HEK293 (cell line): ENCODE results near the gene SPAM1.

Source experiments
- CTCF ChIP-seq: fragments of 450-650 bp; formaldehyde crosslinking; IDR thresholded peaks from 2 replicates; pipeline ENCODE4 v1.5.1; 2016; ENCODE audit warnings: missing biosample characterization, missing genetic modification characterization
- GLI4 ChIP-seq: fragments of 450-650 bp; formaldehyde crosslinking; IDR thresholded peaks from 2 replicates; pipeline ENCODE4 v1.5.1; 2016; ENCODE audit warnings: missing biosample characterization, missing genetic modification characterization
- PRDM1 ChIP-seq: fragments of 450-650 bp; formaldehyde crosslinking; IDR thresholded peaks from 2 replicates; pipeline ENCODE4; 2016; ENCODE audit warnings: missing biosample characterization, missing genetic modification characterization
- TRIM28 ChIP-seq: IDR thresholded peaks from 2 replicates; pipeline ENCODE4 v1.6.1; 2011; ENCODE audit warnings: low read length, control low read depth, borderline replicate concordance
- ZBTB49 ChIP-seq: fragments of 450-650 bp; formaldehyde crosslinking; IDR thresholded peaks from 2 replicates; pipeline ENCODE4 v1.5.1; 2016; ENCODE audit warnings: missing biosample characterization, missing genetic modification characterization, low read depth
- ZNF121 ChIP-seq: fragments of 450-650 bp; formaldehyde crosslinking; IDR thresholded peaks from 2 replicates; pipeline ENCODE4 v1.5.1; 2016; ENCODE audit warnings: missing biosample characterization, missing genetic modification characterization
- ZNF221 ChIP-seq: fragments of 450-650 bp; formaldehyde crosslinking; IDR thresholded peaks from 2 replicates; pipeline ENCODE4 v1.5.1; 2017; ENCODE audit warnings: missing biosample characterization, missing genetic modification characterization, borderline replicate concordance
- ZNF426 ChIP-seq: fragments of 450-650 bp; formaldehyde crosslinking; IDR thresholded peaks from 2 replicates; pipeline ENCODE4 v1.5.1; 2017; ENCODE audit warnings: missing biosample characterization, missing genetic modification characterization, mild to moderate bottlenecking, inconsistent platforms, moderate library complexity
- ZNF521 ChIP-seq: fragments of 450-650 bp; formaldehyde crosslinking; IDR thresholded peaks from 2 replicates; pipeline ENCODE4 v1.5.1; 2017; ENCODE audit warnings: missing biosample characterization, mild to moderate bottlenecking, missing genetic modification characterization
- ZNF561 ChIP-seq: fragments of 450-650 bp; IDR thresholded peaks from 2 replicates; pipeline ENCODE4 v1.5.1; 2018; ENCODE audit warnings: missing biosample characterization, missing genetic modification characterization, borderline replicate concordance
- ZNF623 ChIP-seq: fragments of 450-650 bp; formaldehyde crosslinking; IDR thresholded peaks from 2 replicates; pipeline ENCODE4 v1.5.1; 2016; ENCODE audit warnings: missing biosample characterization, missing genetic modification characterization
- TF ChIP-seq, protein P1 (sequence below): fragments of 450-650 bp; formaldehyde crosslinking; IDR thresholded peaks from 2 replicates; pipeline ENCODE4 v1.5.1; 2017; ENCODE audit warnings: missing biosample characterization, missing genetic modification characterization

DNA sequence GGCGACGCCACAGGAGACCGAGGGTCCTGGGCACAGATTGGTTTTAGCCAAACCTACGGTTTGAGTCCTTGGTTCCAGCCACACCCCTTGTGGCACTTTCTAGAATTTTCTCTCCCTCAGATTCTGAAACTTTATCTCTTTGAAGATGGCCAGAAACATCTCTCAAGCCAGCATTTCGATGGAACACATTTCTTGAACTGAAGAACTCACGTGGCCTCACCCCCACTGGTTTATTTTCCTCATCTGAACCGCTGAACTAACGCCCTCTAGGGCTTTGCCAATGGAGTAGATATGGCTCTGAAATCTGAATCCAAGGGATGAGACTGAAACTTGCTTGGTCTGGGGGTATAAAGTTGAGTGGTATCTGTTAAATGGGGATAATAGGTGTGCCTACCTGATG is 6.7 kb upstream of the SPAM1 start:
- TF ChIP-seq ZNF221 (tag by site-specific recombination) (no peak), ZNF561 (tag by site-specific recombination) (no peak), CTCF (no peak), ZNF121 (tag by site-specific recombination) (no peak), PRDM1 (tag by site-specific recombination) (no peak), ZNF521 (tag by site-specific recombination) (no peak), ZNF623 (tag by site-specific recombination) (no peak), ZBTB49 (tag by site-specific recombination) (no peak), GLI4 (tag by site-specific recombination) (no peak), ZNF426 (tag by site-specific recombination) (no peak), TRIM28 (no peak)
- TF ChIP-seq, protein P1, sequence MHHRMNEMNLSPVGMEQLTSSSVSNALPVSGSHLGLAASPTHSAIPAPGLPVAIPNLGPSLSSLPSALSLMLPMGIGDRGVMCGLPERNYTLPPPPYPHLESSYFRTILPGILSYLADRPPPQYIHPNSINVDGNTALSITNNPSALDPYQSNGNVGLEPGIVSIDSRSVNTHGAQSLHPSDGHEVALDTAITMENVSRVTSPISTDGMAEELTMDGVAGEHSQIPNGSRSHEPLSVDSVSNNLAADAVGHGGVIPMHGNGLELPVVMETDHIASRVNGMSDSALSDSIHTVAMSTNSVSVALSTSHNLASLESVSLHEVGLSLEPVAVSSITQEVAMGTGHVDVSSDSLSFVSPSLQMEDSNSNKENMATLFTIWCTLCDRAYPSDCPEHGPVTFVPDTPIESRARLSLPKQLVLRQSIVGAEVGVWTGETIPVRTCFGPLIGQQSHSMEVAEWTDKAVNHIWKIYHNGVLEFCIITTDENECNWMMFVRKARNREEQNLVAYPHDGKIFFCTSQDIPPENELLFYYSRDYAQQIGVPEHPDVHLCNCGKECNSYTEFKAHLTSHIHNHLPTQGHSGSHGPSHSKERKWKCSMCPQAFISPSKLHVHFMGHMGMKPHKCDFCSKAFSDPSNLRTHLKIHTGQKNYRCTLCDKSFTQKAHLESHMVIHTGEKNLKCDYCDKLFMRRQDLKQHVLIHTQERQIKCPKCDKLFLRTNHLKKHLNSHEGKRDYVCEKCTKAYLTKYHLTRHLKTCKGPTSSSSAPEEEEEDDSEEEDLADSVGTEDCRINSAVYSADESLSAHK = no peak
